Upper lobe of right lung (tissue), 1 donor: ENCODE data around the gene ETV3L. TPM values are rescaled to one million over a fixed set of nuclear protein-coding genes. Genes with fewer than 3 reads are reported as not detected.
A peak's percentile ranks its signal among the peaks of the same experiment; 100 is the strongest.

ENCODE experiments used
- ATAC-seq: fragments of 200-7000 bp; cut with Tn5 transposase; one replicate; pipeline ENCODE4 v1.9.1; 2020; ENCODE audit warnings: mild to moderate bottlenecking, moderate library complexity
- DNase-seq: peaks from one replicate; pipeline ENCODE4 v3.0.0-alpha.2; 2020
- H3K27ac ChIP-seq: fragments of 200-600 bp; one replicate; pipeline ENCODE4 v1.8.0; 2022
- H3K27me3 ChIP-seq: fragments of 200-600 bp; one replicate; pipeline ENCODE4 v1.8.0; 2022; ENCODE audit warnings: mild to moderate bottlenecking
- H3K36me3 ChIP-seq: fragments of 200-600 bp; one replicate; pipeline ENCODE4 v1.8.0; 2022
- H3K4me1 ChIP-seq: fragments of 200-600 bp; one replicate; pipeline ENCODE4 v1.8.0; 2022
- H3K4me3 ChIP-seq: fragments of 200-600 bp; one replicate; pipeline ENCODE4 v1.8.0; 2022; ENCODE audit warnings: mild to moderate bottlenecking
- H3K9me3 ChIP-seq: fragments of 200-600 bp; one replicate; pipeline ENCODE4 v1.8.0; 2022
- CTCF ChIP-seq: fragments of 200-600 bp; IDR thresholded peaks from one replicate; pipeline ENCODE4 v1.8.0; 2022; ENCODE audit warnings: antibody characterized with exemption
- intact Hi-C: fragments of 100-400 bp; cut with DNase I; formaldehyde crosslinking; loops from one replicate; pipeline ENCODE4 v1.11.0; 2022
- total RNA-seq: library from RNA; stranded (reverse); fragmentation: NEBNext Ultra II Directional; extraction: Animal tissue kit (Norgen Biotek cat#: 25700); gene quantifications from one replicate; pipeline ENCODE4 v1.2.1, GENCODE V29; 2021
- donor health status: DM: no; HTN: yes; CAD: no; lungs with severe emphysema.

Gene ETV3L
- total RNA-seq, 1 donor from 2014 or later: not detected

DNA sequence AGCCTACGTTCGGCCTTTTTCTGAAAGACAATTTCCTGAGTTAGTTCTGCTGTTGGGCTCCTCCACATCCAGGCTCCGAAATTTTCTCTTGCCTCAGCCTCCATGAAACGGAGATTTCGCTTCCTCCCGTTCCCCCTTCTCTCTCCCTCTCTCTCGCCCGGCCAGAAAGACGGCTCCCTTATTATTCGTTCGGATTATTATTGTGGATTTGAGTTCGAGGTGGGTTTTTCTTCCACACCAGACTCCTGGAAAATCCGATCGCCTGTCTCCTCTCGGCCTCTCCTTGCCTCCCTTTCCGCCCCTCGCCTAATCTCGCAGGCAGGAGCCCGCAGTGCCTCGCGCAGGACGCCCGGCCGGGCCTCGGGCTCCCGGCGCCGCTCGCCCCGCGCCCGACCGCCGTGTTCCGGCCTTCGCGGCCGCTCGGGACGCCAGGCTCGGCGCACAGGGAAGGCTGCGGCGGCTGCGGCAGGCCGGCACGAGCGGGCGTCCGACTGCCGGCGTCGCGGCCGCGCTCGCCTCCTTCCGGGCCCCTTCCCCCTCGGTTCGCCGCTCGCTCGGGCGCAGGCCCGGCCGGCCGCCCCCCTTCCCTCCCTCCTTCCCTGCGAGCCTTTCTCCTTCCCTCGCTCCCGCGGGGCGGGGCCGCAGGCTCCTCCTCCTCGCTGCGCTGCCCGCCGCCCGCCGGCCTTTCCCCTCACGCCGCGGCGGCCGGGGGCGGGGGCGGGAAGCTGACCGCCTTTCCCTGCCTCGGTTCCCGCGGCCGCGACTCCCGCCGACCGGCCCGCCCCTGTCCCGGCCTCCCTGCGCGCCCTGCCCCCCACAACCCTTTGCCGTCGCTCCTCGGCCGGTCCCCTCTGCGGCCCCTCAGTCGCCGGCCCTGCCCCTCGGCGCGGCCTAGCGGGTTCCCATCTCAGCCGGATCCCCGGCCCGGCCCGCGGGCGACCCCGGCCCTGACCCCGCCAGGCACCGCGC lies 54.1 kb downstream of the ETV3L start, which contains the start of gene ARHGEF11:
Gene ARHGEF11 (minus strand): TSS at position 493 of the 969 bp plus-strand sequence. CDS start 1,412 bp downstream, outside the sequence.
- TF ChIP-seq CTCF: no peak
- peak within 1 kb of the TSS; percentile 59 for H3K4me3 ChIP-seq
- intact Hi-C loops: no loop called here
- DNase-seq (peak; percentile 97), ATAC-seq (peak; percentile 99)
- H3K4me1 ChIP-seq: peaks cover 42% of the 10 kb centered on the region
- no peaks in the 10 kb centered on the region for H3K27me3 ChIP-seq
- no peaks in the 10 kb centered on the region for H3K36me3 ChIP-seq
- H3K27ac ChIP-seq: peak within 1 kb of the TSS; percentile 84
- no peaks in the 10 kb centered on the region for H3K9me3 ChIP-seq

DNA sequence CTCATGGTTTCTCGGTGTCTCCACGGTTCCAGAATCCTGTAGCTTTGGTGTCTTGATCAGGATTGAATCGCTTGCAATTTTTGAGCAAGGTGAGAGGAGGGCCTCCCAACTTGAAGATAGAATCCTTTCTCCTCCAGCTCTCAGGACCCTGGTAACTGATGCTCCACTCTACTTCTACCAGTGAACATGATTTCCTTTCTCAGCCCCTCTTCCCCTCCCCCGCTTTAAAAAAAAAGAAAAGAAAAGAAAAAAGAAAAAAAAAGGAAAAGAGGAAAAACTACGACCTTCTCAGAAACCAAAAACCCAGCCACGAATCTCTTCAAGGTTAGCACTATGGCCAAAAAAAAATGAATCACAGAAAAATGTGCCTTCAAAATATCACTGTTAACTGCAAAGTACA lies 55.3 kb downstream of the ETV3L start:
- peaks cover 46% of the 10 kb centered on the region for H3K4me1 ChIP-seq

DNA sequence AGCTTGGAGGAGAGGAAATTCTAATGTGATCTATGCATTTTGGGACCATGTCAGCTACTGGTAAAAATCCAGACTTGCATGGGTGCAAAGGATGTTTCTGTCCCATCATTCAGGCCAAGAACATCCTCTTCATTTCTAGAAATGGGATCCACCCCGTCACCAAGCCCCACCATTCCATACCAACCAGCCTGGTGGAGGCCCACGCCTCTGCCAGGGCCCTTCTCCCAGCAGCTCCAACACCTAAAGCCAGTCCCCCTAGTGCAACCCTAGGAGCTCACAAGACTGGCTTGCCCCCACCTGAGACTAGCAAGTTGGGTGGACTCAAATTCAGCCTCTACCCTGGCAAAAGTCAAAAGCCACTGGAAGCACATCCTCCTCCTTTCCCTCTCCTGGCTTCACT lies 55.9 kb downstream of the ETV3L start:
- Histone ChIP-seq H3K27ac (no peak overlapping the region), H3K4me3 (peak overlapping the region; percentile 59), H3K36me3 (no peaks in the 10 kb centered on the region), H3K27me3 (no peaks in the 10 kb centered on the region), H3K9me3 (no peaks in the 10 kb centered on the region), H3K4me1 (peaks cover 46% of the 10 kb centered on the region)
- intact Hi-C loops: no loop called here
- DNase-seq (no peak), ATAC-seq (no peak)
- TF ChIP-seq CTCF: no peak

More for the DNA sequence above, 55.3 kb downstream of the ETV3L start:
- ATAC-seq: no peak
- intact Hi-C loops: no loop called here
- no peak for DNase-seq
- H3K27ac ChIP-seq: no peak overlapping the region
- H3K9me3 ChIP-seq: no peaks in the 10 kb centered on the region
- H3K36me3 ChIP-seq: no peaks in the 10 kb centered on the region
- no peak for TF ChIP-seq CTCF
- H3K4me3 ChIP-seq: peak overlapping the region; percentile 59
- H3K27me3 ChIP-seq: no peaks in the 10 kb centered on the region

DNA sequence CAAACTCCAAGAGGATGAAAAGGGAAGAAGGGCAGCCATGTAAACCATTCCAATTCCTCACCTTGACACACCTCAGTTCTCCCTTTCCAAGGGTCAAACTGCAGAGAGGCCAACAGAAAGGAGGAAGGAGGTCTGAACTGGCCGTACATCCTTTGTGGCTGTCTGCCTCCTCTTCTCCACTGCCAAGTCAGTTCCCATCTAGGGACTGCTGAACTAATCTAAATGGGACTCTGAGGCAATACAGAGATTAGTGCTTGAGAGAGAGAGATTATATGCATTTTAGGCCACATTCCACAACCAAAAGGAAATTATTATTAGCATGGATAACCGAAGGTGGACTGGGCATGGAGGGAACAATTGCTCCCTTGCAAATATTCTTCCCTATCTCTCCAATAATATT lies 56.8 kb downstream of the ETV3L start:
- DNase-seq (no peak), ATAC-seq (no peak)
- intact Hi-C loops: no loop called here
- no peaks in the 10 kb centered on the region for H3K36me3 ChIP-seq
- H3K4me1 ChIP-seq: peaks cover 46% of the 10 kb centered on the region
- TF ChIP-seq CTCF: no peak
- no peaks in the 10 kb centered on the region for H3K27me3 ChIP-seq
- H3K27ac ChIP-seq: no peak overlapping the region
- H3K4me3 ChIP-seq: peak overlapping the region; percentile 59
- no peaks in the 10 kb centered on the region for H3K9me3 ChIP-seq

Other genes starting within 250 kb of the ETV3L start
- not detected for gene INSRR, start 240.7 kb downstream of the ETV3L start, total RNA-seq
- 1.2 TPM for gene NTRK1, start 238.9 kb downstream of the ETV3L start, total RNA-seq
- gene PEAR1, start 206.1 kb downstream of the ETV3L start, total RNA-seq: 17.9 TPM
- gene LRRC71, start 179.2 kb downstream of the ETV3L start, total RNA-seq: 0.26 TPM
- gene ARHGEF11, start 54.1 kb downstream of the ETV3L start, total RNA-seq: 41.1 TPM
- 39.2 TPM for gene ETV3, start 38.6 kb upstream of the ETV3L start, total RNA-seq